Epithelial cell of esophagus (primary cell): ENCODE data around the gene GSTO2.

Source experiments
- DNase-seq: peaks from one replicate; pipeline ENCODE4 v3.0.0; 2010; ENCODE audit warnings: low read depth
- H3K4me3 ChIP-seq: 2 replicates; pipeline ENCODE4 v1.5.1; 2011; ENCODE audit warnings: mild to moderate bottlenecking, low read length, control low read depth
- CTCF ChIP-seq: IDR thresholded peaks from 2 replicates; pipeline ENCODE4 v1.5.1; 2011; ENCODE audit warnings: low read depth, mild to moderate bottlenecking, low read length, control low read depth, inconsistent platforms; ENCODE audit not compliant: insufficient read depth; ENCODE audit errors: missing control alignments

The GSTO2 gene

DNA sequence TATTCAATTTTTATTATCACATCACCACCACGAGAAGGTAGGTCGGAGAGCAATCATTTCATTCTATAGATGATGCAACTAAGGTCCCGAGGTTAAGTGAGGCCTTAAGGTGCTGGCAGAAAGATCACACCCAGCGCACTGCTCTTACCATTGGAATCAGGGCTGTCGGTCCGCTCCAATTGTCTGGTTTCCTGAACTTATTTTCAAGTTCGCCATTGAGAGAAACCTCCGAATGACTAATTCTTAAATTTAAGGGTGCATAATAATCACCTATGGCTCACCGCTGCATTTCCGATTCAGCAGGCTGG is 625 bp upstream of the GSTO2 start:
- TF ChIP-seq CTCF: no peak

DNA sequence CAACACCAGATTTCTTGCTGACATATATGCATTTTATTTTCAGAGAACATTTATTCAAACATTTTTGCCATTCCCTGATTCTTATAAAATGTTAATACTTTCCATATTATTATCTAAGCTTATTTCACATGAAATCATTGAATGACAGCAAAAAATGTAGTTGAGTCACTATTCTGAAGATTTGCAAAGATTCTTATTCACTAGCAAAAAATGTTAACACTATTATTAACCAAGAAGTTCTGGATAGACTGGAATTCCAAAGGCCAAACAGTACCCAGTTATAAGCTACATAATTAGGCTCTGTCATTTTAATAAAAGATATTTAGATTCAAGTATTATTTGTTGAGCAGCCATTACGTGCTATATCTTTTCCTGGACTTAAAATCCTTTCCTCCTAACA is 4.3 kb downstream of the GSTO2 start:
- no peak overlapping the region for H3K4me3 ChIP-seq
- TF ChIP-seq CTCF: no peak
- DNase-seq: peak; percentile 6

More for the DNA sequence above, 625 bp upstream of the GSTO2 start:
- peak overlapping the region; percentile 94 for H3K4me3 ChIP-seq
- peak; percentile 38 for DNase-seq

GRCh38 chr10:104273899-104274575 is 5.1 kb downstream of the GSTO2 start:
- TF ChIP-seq CTCF: no peak
- no peak overlapping the region for H3K4me3 ChIP-seq
- DNase-seq: no peak

- peak; percentile 67 for DNase-seq
- peak; percentile 91 for TF ChIP-seq CTCF
- H3K4me3 ChIP-seq: peak overlapping the region; percentile 59
Observed at GRCh38 chr10:104274762-104275721, 6.1 kb downstream of the GSTO2 start.

DNA sequence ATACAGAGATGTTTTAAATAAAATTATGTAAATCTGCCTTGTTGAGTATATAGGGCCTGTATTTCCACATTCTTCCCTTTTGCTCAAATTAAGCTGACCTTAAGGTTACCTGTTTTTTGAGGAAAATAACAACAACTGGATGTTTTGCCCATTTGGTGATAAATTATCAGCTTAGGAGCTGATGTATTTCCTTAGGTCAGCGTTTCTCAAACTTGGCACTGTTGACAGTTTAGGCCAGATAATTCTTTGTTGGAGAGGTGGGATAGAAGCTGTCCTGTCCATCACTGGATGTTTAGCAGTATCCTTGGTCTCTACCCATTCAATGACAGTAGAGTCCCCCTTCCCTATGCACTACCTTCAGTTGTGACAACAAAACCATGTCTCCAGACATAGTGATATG is 7.2 kb downstream of the GSTO2 start:
- DNase-seq: no peak
- no peak for TF ChIP-seq CTCF
- H3K4me3 ChIP-seq: no peak overlapping the region

GRCh38 chr10:104277785-104278184 is 8.8 kb downstream of the GSTO2 start:
- DNase-seq: peak; percentile 7
- no peak overlapping the region for H3K4me3 ChIP-seq
- no peak for TF ChIP-seq CTCF
